Naive B cell (primary cell): ENCODE results near the gene RTL10. TPM values are rescaled to one million over a fixed set of nuclear protein-coding genes. Genes with fewer than 3 reads are reported as not detected.
A peak's percentile ranks its signal among the peaks of the same experiment; 100 is the strongest.
"Not testable (repeated sequence)": the region's sequence is repeated elsewhere in the genome, so short reads cannot be mapped to it uniquely, and the experiment has no call there.

ENCODE experiments used
- ATAC-seq, 2 donors: fragments of 150-1000 bp; cut with Tn5 transposase; 2 replicates each; pipeline ENCODE4 v1.10.0; 2021; ENCODE audit warnings: low read depth in 2 of 2, mild to moderate bottlenecking in 2 of 2, moderate library complexity in 2 of 2
- DNase-seq: peaks from one replicate; pipeline ENCODE4 v3.0.0; 2022
- H3K27ac Mint-ChIP-seq, 6 donors: one replicate each; pipeline ENCODE4 v1.8.0; 2020 to 2022; ENCODE audit warnings: mild to moderate bottlenecking in 6 of 6, mixed read lengths in 6 of 6, moderate library complexity in 5 of 6, inconsistent platforms in 2 of 6
- H3K27me3 Mint-ChIP-seq, 3 donors: one replicate each; pipeline ENCODE4 v1.8.0; 2021 to 2022; ENCODE audit warnings: mixed read lengths in 3 of 3, mild to moderate bottlenecking in 1 of 3
- H3K36me3 Mint-ChIP-seq, 2 donors: one replicate each; pipeline ENCODE4 v1.8.0; 2020 to 2022; ENCODE audit warnings: mixed read lengths in 2 of 2, inconsistent platforms in 1 of 2, mild to moderate bottlenecking in 1 of 2
- H3K4me1 Mint-ChIP-seq, 3 donors: one replicate each; pipeline ENCODE4 v1.8.0; 2020 to 2022; ENCODE audit warnings: mixed read lengths in 3 of 3, inconsistent platforms in 1 of 3, mild to moderate bottlenecking in 1 of 3, moderate library complexity in 1 of 3
- H3K4me3 Mint-ChIP-seq, 8 donors: one replicate each; pipeline ENCODE4 v1.8.0; 2020 to 2022; ENCODE audit warnings: mild to moderate bottlenecking in 8 of 8, mixed read lengths in 8 of 8, moderate library complexity in 8 of 8, inconsistent platforms in 2 of 8
- H3K9me3 Mint-ChIP-seq, 7 donors: one replicate each; pipeline ENCODE4 v1.8.0; 2020 to 2022; ENCODE audit warnings: mixed read lengths in 7 of 7, mild to moderate bottlenecking in 5 of 7, inconsistent platforms in 2 of 7, moderate library complexity in 1 of 7
- polyA plus RNA-seq, 6 donors: library from polyadenylated mRNA; unstranded; fragments of 300-500 nt; fragmentation: Illumina TruSeq; gene quantifications; one replicate each; pipeline ENCODE4 v1.2.3, GENCODE V29; 2021; ENCODE audit warnings: low read depth in 6 of 6

The RTL10 gene
- polyA plus RNA-seq, 6 donors from 2014 or later, result 5.5 to 8.9 (median 6.1) TPM; not detected in 1

GRCh38 chr22:19884954-19885751 lies 30.5 kb upstream of the RTL10 start:
- H3K27me3 Mint-ChIP-seq, result no peaks in the 10 kb centered on the region
- DNase-seq (no peak), ATAC-seq (no peak)
- peak overlapping the region in 3 of 6 donors; percentile 76 to 83 (median 82) for H3K27ac Mint-ChIP-seq
- no peaks in the 10 kb centered on the region for H3K9me3 Mint-ChIP-seq
- peaks cover 15 to 29% (median 21%) of the 10 kb centered on the region in 3 donors for H3K4me1 Mint-ChIP-seq
- H3K4me3 Mint-ChIP-seq, result no peak overlapping the region
- H3K36me3 Mint-ChIP-seq, result no peaks in the 10 kb centered on the region

- Mint-ChIP-seq H3K9me3 (no peaks in the 10 kb centered on the region), H3K27me3 (no peaks in the 10 kb centered on the region), H3K4me3 (no peak overlapping the region), H3K4me1 (peaks cover 15 to 26% (median 21%) of the 10 kb centered on the region in 3 donors), H3K27ac (no peak overlapping the region), H3K36me3 (no peaks in the 10 kb centered on the region)
- ATAC-seq (no peak), DNase-seq (no peak)
These were observed 29.7 kb upstream of the RTL10 start for GRCh38 chr22:19884161-19884953.

- ATAC-seq, H3K27me3 Mint-ChIP-seq, H3K9me3 Mint-ChIP-seq, H3K4me3 Mint-ChIP-seq, DNase-seq, H3K27ac Mint-ChIP-seq, H3K36me3 Mint-ChIP-seq: not testable (repeated sequence)
- H3K4me1 Mint-ChIP-seq, result peaks cover 15 to 26% (median 21%) of the 10 kb centered on the region in 3 donors
These were observed 28.8 kb upstream of the RTL10 start for GRCh38 chr22:19883446-19883845.

GRCh38 chr22:19882446-19883381 lies 28.0 kb upstream of the RTL10 start:
- ATAC-seq (no peak), DNase-seq (no peak)
- Mint-ChIP-seq H3K36me3 (no peaks in the 10 kb centered on the region), H3K27me3 (no peaks in the 10 kb centered on the region), H3K27ac (peak overlapping the region in 1 of 6 donors; percentile 60), H3K4me1 (peaks cover 15 to 22% (median 21%) of the 10 kb centered on the region in 3 donors), H3K4me3 (no peak overlapping the region), H3K9me3 (no peaks in the 10 kb centered on the region)

GRCh38 chr22:19880786-19881569 lies 26.3 kb upstream of the RTL10 start:
- no peaks in the 10 kb centered on the region for H3K27me3 Mint-ChIP-seq
- H3K27ac Mint-ChIP-seq, result no peak overlapping the region
- ATAC-seq (no peak), DNase-seq (no peak)
- H3K36me3 Mint-ChIP-seq, result no peaks in the 10 kb centered on the region
- no peak overlapping the region for H3K4me3 Mint-ChIP-seq
- no peaks in the 10 kb centered on the region for H3K9me3 Mint-ChIP-seq
- peaks cover 5 to 6% (median 6%) of the 10 kb centered on the region in 3 donors for H3K4me1 Mint-ChIP-seq

GRCh38 chr22:19879992-19880785 lies 25.5 kb upstream of the RTL10 start:
- DNase-seq, result no peak
- Mint-ChIP-seq H3K27ac (no peak overlapping the region), H3K4me1 (peaks cover 0 to 2% (median 0%) of the 10 kb centered on the region in 3 donors), H3K4me3 (no peak overlapping the region), H3K27me3 (no peaks in the 10 kb centered on the region), H3K9me3 (no peaks in the 10 kb centered on the region), H3K36me3 (no peaks in the 10 kb centered on the region)
- ATAC-seq, result no peak

- DNase-seq (no peak), ATAC-seq (no peak)
- no peaks in the 10 kb centered on the region for H3K36me3 Mint-ChIP-seq
- no peaks in the 10 kb centered on the region for H3K9me3 Mint-ChIP-seq
- H3K4me3 Mint-ChIP-seq, result no peak overlapping the region
- H3K27ac Mint-ChIP-seq, result no peak overlapping the region
- H3K4me1 Mint-ChIP-seq, result peaks cover 0 to 2% (median 0%) of the 10 kb centered on the region in 3 donors
- no peaks in the 10 kb centered on the region for H3K27me3 Mint-ChIP-seq
These were observed 24.9 kb upstream of the RTL10 start for GRCh38 chr22:19879643-19879991.

- no peaks in the 10 kb centered on the region for H3K36me3 Mint-ChIP-seq
These were observed 24.5 kb upstream of the RTL10 start for GRCh38 chr22:19879246-19879570.

GRCh38 chr22:19878461-19879245 lies 24.0 kb upstream of the RTL10 start:
- no peaks in the 10 kb centered on the region for H3K27me3 Mint-ChIP-seq
- DNase-seq (no peak), ATAC-seq (no peak)
- H3K9me3 Mint-ChIP-seq, result no peaks in the 10 kb centered on the region
- no peaks in the 10 kb centered on the region for H3K36me3 Mint-ChIP-seq
- H3K4me1 Mint-ChIP-seq, result peaks cover 0 to under 1% (median 0%) of the 10 kb centered on the region in 3 donors
- peak overlapping the region in 1 of 6 donors; percentile 53 for H3K27ac Mint-ChIP-seq
- no peak overlapping the region for H3K4me3 Mint-ChIP-seq

More at GRCh38 chr22:19879246-19879570, 24.5 kb upstream of the RTL10 start:
- no peaks in the 10 kb centered on the region for H3K9me3 Mint-ChIP-seq
- no peak for ATAC-seq
- no peak overlapping the region for H3K4me3 Mint-ChIP-seq
- H3K27me3 Mint-ChIP-seq, result no peaks in the 10 kb centered on the region
- H3K4me1 Mint-ChIP-seq, result peaks cover 0 to 2% (median 0%) of the 10 kb centered on the region in 3 donors
- H3K27ac Mint-ChIP-seq, result no peak overlapping the region
- no peak for DNase-seq

- Mint-ChIP-seq H3K27ac (peak overlapping the region in 2 of 6 donors; percentile 53 to 61), H3K36me3 (no peaks in the 10 kb centered on the region), H3K4me1 (no peaks in the 10 kb centered on the region), H3K9me3 (no peaks in the 10 kb centered on the region), H3K27me3 (no peaks in the 10 kb centered on the region), H3K4me3 (no peak overlapping the region)
- ATAC-seq (no peak), DNase-seq (no peak)
These were observed 23.1 kb upstream of the RTL10 start for GRCh38 chr22:19877626-19878339.

- H3K27ac Mint-ChIP-seq, result peak overlapping the region in 1 of 6 donors; percentile 61
- ATAC-seq, result no peak
- H3K27me3 Mint-ChIP-seq, result no peaks in the 10 kb centered on the region
- H3K4me1 Mint-ChIP-seq, result no peaks in the 10 kb centered on the region
- no peaks in the 10 kb centered on the region for H3K9me3 Mint-ChIP-seq
- H3K36me3 Mint-ChIP-seq, result no peaks in the 10 kb centered on the region
- DNase-seq, result no peak
- no peak overlapping the region for H3K4me3 Mint-ChIP-seq
These were observed 22.4 kb upstream of the RTL10 start for GRCh38 chr22:19876941-19877625.
